LoVo (cell line): ENCODE results near the gene ENPP5.

Experiments
- DNase-seq: peaks from one replicate; pipeline ENCODE4 v3.0.0-alpha.2; 2016; ENCODE audit warnings: low spot score

The ENPP5 gene

GRCh38 chr6:46170357-46171289, at the start of gene ENPP5:
ENPP5 (minus strand) TSS chr6:46170980; CDS start chr6:46168262, 2,718 bp downstream.
- peak; percentile 88 for DNase-seq

- DNase-seq, result no peak
These were observed 48.9 kb upstream of the ENPP5 start for GRCh38 chr6:46219661-46220060.

GRCh38 chr6:46218457-46218856, 47.7 kb upstream of the ENPP5 start:
- no peak for DNase-seq

GRCh38 chr6:46217671-46218131, 46.9 kb upstream of the ENPP5 start:
- DNase-seq, result no peak

- no peak for DNase-seq
These were observed 46.1 kb upstream of the ENPP5 start for GRCh38 chr6:46216879-46217278.

- no peak for DNase-seq
These were observed 45.0 kb upstream of the ENPP5 start for GRCh38 chr6:46215777-46216176.

GRCh38 chr6:46215213-46215612, 44.4 kb upstream of the ENPP5 start:
- no peak for DNase-seq

- no peak for DNase-seq
These were observed 41.1 kb upstream of the ENPP5 start for GRCh38 chr6:46211917-46212316.

- DNase-seq, result no peak
These were observed 39.5 kb upstream of the ENPP5 start for GRCh38 chr6:46210294-46210693.

GRCh38 chr6:46208303-46208702, 37.5 kb upstream of the ENPP5 start:
- DNase-seq, result no peak

GRCh38 chr6:46207174-46207573, 36.4 kb upstream of the ENPP5 start:
- DNase-seq, result no peak

- no peak for DNase-seq
These were observed 34.3 kb upstream of the ENPP5 start for GRCh38 chr6:46204880-46205650.

- no peak for DNase-seq
These were observed 32.8 kb upstream of the ENPP5 start for GRCh38 chr6:46203391-46204177.

- no peak for DNase-seq
These were observed 30.9 kb upstream of the ENPP5 start for GRCh38 chr6:46201702-46202101.

GRCh38 chr6:46199387-46199786, 28.6 kb upstream of the ENPP5 start:
- DNase-seq, result no peak

GRCh38 chr6:46191961-46192360, 21.2 kb upstream of the ENPP5 start:
- peak; percentile 5 for DNase-seq

GRCh38 chr6:46190889-46191288, 20.1 kb upstream of the ENPP5 start:
- DNase-seq, result no peak

- no peak for DNase-seq
These were observed 18.9 kb upstream of the ENPP5 start for GRCh38 chr6:46189726-46190125.

GRCh38 chr6:46186583-46186982, 15.8 kb upstream of the ENPP5 start:
- peak; percentile 49 for DNase-seq

- DNase-seq, result peak; percentile 27
These were observed 13.3 kb upstream of the ENPP5 start for GRCh38 chr6:46184114-46184513.

- no peak for DNase-seq
These were observed 5.2 kb upstream of the ENPP5 start for GRCh38 chr6:46175976-46176375.

- no peak for DNase-seq
These were observed 4.7 kb upstream of the ENPP5 start for GRCh38 chr6:46175446-46175845.
